Measurements from ENCODE around the gene TRPC1. TPM values are rescaled to one million over a fixed set of nuclear protein-coding genes. Genes with fewer than 3 reads are reported as not detected.

Gene TRPC1
- polyA plus RNA-seq, 1 donor (not counting 4 experiments of a cell fraction or from before 2014, with no cell fraction given): 9.1 TPM

- Histone ChIP-seq H3K4me1 (ENCODE audit: control insufficient read depth, extremely low read depth, insufficient read depth, low read length) (no peaks in the 10 kb centered on the region), H3K27me3 (ENCODE audit: control insufficient read depth, extremely low read depth, insufficient read depth, low read length) (no peaks in the 10 kb centered on the region), H3K36me3 (ENCODE audit: control insufficient read depth in 2 of 2, extremely low read depth in 1 of 2, insufficient read depth in 2 of 2, low read length in 2 of 2) (no peaks in the 10 kb centered on the region), H2AFZ (ENCODE audit: control insufficient read depth, low read length) (no peak overlapping the region), H3K4me2 (ENCODE audit: control insufficient read depth, extremely low read depth, insufficient read depth, low read depth, low read length) (no peak overlapping the region), H3K9me1 (ENCODE audit: control insufficient read depth, extremely low read depth, insufficient read depth, low read length) (no peaks in the 10 kb centered on the region), H4K20me1 (ENCODE audit: control insufficient read depth, extremely low read depth, insufficient read depth, low read length) (no peaks in the 10 kb centered on the region), H3K79me2 (ENCODE audit: control insufficient read depth, insufficient read depth, low read length) (no peaks in the 10 kb centered on the region), H3K4me3 (ENCODE audit: control insufficient read depth in 2 of 3, extremely low read depth in 1 of 3, insufficient read depth in 2 of 3, low read depth in 1 of 3, low read length in 3 of 3) (no peak overlapping the region), H3K27ac (ENCODE audit: control insufficient read depth, insufficient read depth, low read length) (no peak overlapping the region), H3K9me3 (ENCODE audit: control insufficient read depth, low read depth, low read length) (no peaks in the 10 kb centered on the region), H3K9ac (ENCODE audit: control insufficient read depth, extremely low read depth, insufficient read depth, low read length) (no peak overlapping the region)
- no peak for FAIRE-seq
- no peak for DNase-seq (ENCODE audit: low read depth, low spot score)
- TF ChIP-seq CTCF (optimal IDR thresholded peaks at IDR 0.05 in 1 of 3, IDR thresholded peaks at IDR 0.05 in 1 of 3, conservative IDR thresholded peaks at IDR 0.05 in 1 of 3; ENCODE audit: extremely low read depth in 1 of 3, insufficient read depth in 2 of 3, low read length in 3 of 3) (no peak), EZH2 (IDR thresholded peaks at IDR 0.05; ENCODE audit: low read length) (no peak)
- dilution Hi-C loops (cut with MboI; ENCODE audit: extremely low pct_ligation_motif_present, low sequenced_read_pairs): no loop called here
Observed at GRCh38 chr3:142784228-142784627, 60.4 kb downstream of the TRPC1 start.

GRCh38 chr3:142785996-142786395, 62.2 kb downstream of the TRPC1 start:
- no peaks in the 10 kb centered on the region for H3K27me3 ChIP-seq (ENCODE audit: control insufficient read depth, extremely low read depth, insufficient read depth, low read length)
- H3K4me2 ChIP-seq (ENCODE audit: control insufficient read depth, extremely low read depth, insufficient read depth, low read depth, low read length): no peak overlapping the region
- H3K9me1 ChIP-seq (ENCODE audit: control insufficient read depth, extremely low read depth, insufficient read depth, low read length): no peaks in the 10 kb centered on the region
- H3K27ac ChIP-seq (ENCODE audit: control insufficient read depth, insufficient read depth, low read length): no peak overlapping the region
- no peaks in the 10 kb centered on the region for H3K36me3 ChIP-seq (ENCODE audit: control insufficient read depth in 2 of 2, extremely low read depth in 1 of 2, insufficient read depth in 2 of 2, low read length in 2 of 2)
- H3K9me3 ChIP-seq (ENCODE audit: control insufficient read depth, low read depth, low read length): no peaks in the 10 kb centered on the region
- TF ChIP-seq EZH2 (IDR thresholded peaks at IDR 0.05; ENCODE audit: low read length): no peak
- no peak for TF ChIP-seq CTCF (optimal IDR thresholded peaks at IDR 0.05 in 1 of 3, IDR thresholded peaks at IDR 0.05 in 1 of 3, conservative IDR thresholded peaks at IDR 0.05 in 1 of 3; ENCODE audit: extremely low read depth in 1 of 3, insufficient read depth in 2 of 3, low read length in 3 of 3)
- DNase-seq (ENCODE audit: low read depth, low spot score) (no peak), FAIRE-seq (no peak)
- no peak overlapping the region for H3K4me3 ChIP-seq (ENCODE audit: control insufficient read depth in 2 of 3, extremely low read depth in 1 of 3, insufficient read depth in 2 of 3, low read depth in 1 of 3, low read length in 3 of 3)
- H2AFZ ChIP-seq (ENCODE audit: control insufficient read depth, low read length): no peak overlapping the region
- no peaks in the 10 kb centered on the region for H3K4me1 ChIP-seq (ENCODE audit: control insufficient read depth, extremely low read depth, insufficient read depth, low read length)
- H4K20me1 ChIP-seq (ENCODE audit: control insufficient read depth, extremely low read depth, insufficient read depth, low read length): no peaks in the 10 kb centered on the region
- H3K79me2 ChIP-seq (ENCODE audit: control insufficient read depth, insufficient read depth, low read length): no peaks in the 10 kb centered on the region
- H3K9ac ChIP-seq (ENCODE audit: control insufficient read depth, extremely low read depth, insufficient read depth, low read length): no peak overlapping the region
- dilution Hi-C loops (cut with MboI; ENCODE audit: extremely low pct_ligation_motif_present, low sequenced_read_pairs): no loop called here

All from keratinocyte (primary cell).